K562 (cell line): ENCODE results near the gene U2AF1L4. TPM values are rescaled to one million over a fixed set of nuclear protein-coding genes. Genes with fewer than 3 reads are reported as not detected.
A peak's percentile ranks its signal among the peaks of the same experiment; 100 is the strongest.

ENCODE experiments used
- BCLAF1 ChIP-seq, 2 experiments: fragments of 450-650 bp in 1 of 2; IDR thresholded peaks; 2 replicates each; pipeline ENCODE4 v1.6.1; 2011 to 2017; ENCODE audit warnings: low read depth in 2 of 2, antibody characterized with exemption in 1 of 2, borderline replicate concordance in 1 of 2, low read length in 1 of 2, mild to moderate bottlenecking in 1 of 2, mixed read lengths in 1 of 2; ENCODE audit not compliant: control insufficient read depth in 1 of 2
- CEBPG ChIP-seq, 3 experiments: fragments of 200-800 bp in 1 of 3; sonication (Bioruptor generic) in 1 of 3; sonication (generic) in 1 of 3; formaldehyde crosslinking in 1 of 3; IDR thresholded peaks in 2 of 3; conservative IDR thresholded peaks in 1 of 3; 2 replicates each; pipeline versions ENCODE4 v1.6.1 to v1.8.0; 2016 to 2022; ENCODE audit warnings: missing compliant biosample characterization in 2 of 3, missing genetic modification characterization in 2 of 3, mild to moderate bottlenecking in 1 of 3, missing genetic modification reagents in 1 of 3
- CUX1 ChIP-seq: fragments of 200-800 bp; sonication (Bioruptor generic); IDR thresholded peaks from 2 replicates; pipeline ENCODE4 v1.6.1; 2016; ENCODE audit warnings: missing genetic modification characterization, missing compliant biosample characterization
- FOXA3 ChIP-seq, 2 experiments: fragments of 450-650 bp in 1 of 2; sonication (generic) in 1 of 2; formaldehyde crosslinking; IDR thresholded peaks in 1 of 2; conservative IDR thresholded peaks in 1 of 2; 2 replicates each; pipeline versions ENCODE4 v1.4.0 to v1.8.0; 2020 to 2022; ENCODE audit warnings: mild to moderate bottlenecking in 2 of 2, missing genetic modification reagents in 1 of 2
- FUS ChIP-seq: fragments of 200-400 bp; formaldehyde crosslinking; optimal IDR thresholded peaks from 2 replicates; pipeline ENCODE3; 2017; ENCODE audit warnings: low read depth, low read length
- HDAC2 ChIP-seq: fragments of 450-650 bp; IDR thresholded peaks from 2 replicates; pipeline ENCODE4 v1.6.1; 2016; ENCODE audit warnings: mild to moderate bottlenecking
- HINFP ChIP-seq: fragments of 450-650 bp; conservative IDR thresholded peaks from 2 replicates; pipeline ENCODE4 v1.6.1; 2016; ENCODE audit warnings: missing genetic modification characterization, low read depth, mild to moderate bottlenecking, control low read depth, missing compliant biosample characterization
- IFI16 ChIP-seq: fragments of 250-450 bp; sonication (Bioruptor Pico); IDR thresholded peaks from 2 replicates; pipeline ENCODE4 v2.1.2; 2022; ENCODE audit warnings: mild to moderate bottlenecking, inconsistent platforms
- MTF1 ChIP-seq: fragments of 250-450 bp; sonication (Bioruptor Pico); IDR thresholded peaks from 2 replicates; pipeline ENCODE4 v1.9.0; 2021; ENCODE audit warnings: moderate library complexity, mild to moderate bottlenecking, inconsistent platforms, borderline replicate concordance
- PTTG1 ChIP-seq: fragments of 450-650 bp; IDR thresholded peaks from 2 replicates; pipeline ENCODE4 v1.6.1; 2016; ENCODE audit warnings: low read depth, mild to moderate bottlenecking, missing genetic modification characterization, missing compliant biosample characterization
- PYGO2 ChIP-seq: fragments of 450-650 bp; IDR thresholded peaks from 2 replicates; pipeline ENCODE4 v1.6.1; 2016; ENCODE audit warnings: mild to moderate bottlenecking, missing genetic modification characterization, moderate library complexity, missing compliant biosample characterization
- SPI1 ChIP-seq: IDR thresholded peaks from 2 replicates; pipeline ENCODE4 v1.6.1; 2011; ENCODE audit warnings: low read depth, low read length, control low read depth, borderline replicate concordance
- TAF9B ChIP-seq: fragments of 450-650 bp; IDR thresholded peaks from 2 replicates; pipeline ENCODE4 v1.6.1; 2018; ENCODE audit warnings: mild to moderate bottlenecking; ENCODE audit not compliant: partially characterized antibody
- TCFL5 ChIP-seq: fragments of 250-450 bp; sonication (Bioruptor Pico); conservative IDR thresholded peaks from 2 replicates; pipeline ENCODE4 v1.6.1; 2021; ENCODE audit warnings: mild to moderate bottlenecking, moderate library complexity, matching md5 sums
- ZNF584 ChIP-seq: fragments of 200-800 bp; sonication (Bioruptor generic); IDR thresholded peaks from 2 replicates; pipeline ENCODE4 v1.6.1; 2016; ENCODE audit warnings: low read depth, mild to moderate bottlenecking, missing genetic modification characterization, missing compliant biosample characterization
- polyA plus RNA-seq, 8 experiments: library from polyadenylated mRNA; depleted of rRNA in 4 of 8; stranded (reverse) in 5 of 8; unstranded in 3 of 8; fragments of >200 nt; fragmentation: Nextera tagmentation in 2 of 8; fragmentation: Illumina TruSeq in 1 of 8; extraction: Ambion mirVana in 2 of 8; extraction: Trizol in 1 of 8; gene quantifications; 2 replicates each; pipeline versions ENCODE4 v1.2.1 to v1.2.3, GENCODE V29; 2011 to 2014; ENCODE audit warnings: inconsistent platforms in 1 of 8, missing spikeins in 1 of 8
- total RNA-seq, 7 experiments: library from RNA; depleted of rRNA in 6 of 7; stranded (reverse); fragments of >200 nt in 6 of 7; fragmentation: Illumina TruSeq in 2 of 7; extraction: Trizol in 2 of 7; gene quantifications; 2 replicates each; pipeline versions ENCODE4 v1.2.1 to v1.2.3, GENCODE V29; 2011 to 2021; ENCODE audit warnings: low replicate concordance in 1 of 7

Gene U2AF1L4
- total and polyA plus RNA-seq, 9 of the 15 experiments (the other 6 are each of a cell fraction or from before 2014, with no cell fraction given) = 8.4 to 19.5 (median 12.6) TPM

- TF ChIP-seq CEBPG (CRISPR knock-in tag; IDR thresholded peaks at IDR 0.05) (no peak), CEBPG (tag; conservative IDR thresholded peaks at IDR 0.05 in 1 of 2, IDR thresholded peaks at IDR 0.05 in 1 of 2) (no peak), FOXA3 (CRISPR knock-in tag; conservative IDR thresholded peaks at IDR 0.05 in 1 of 2, IDR thresholded peaks at IDR 0.05 in 1 of 2) (0 out of 4 replicates have a peak, but pooled peaks of 1 of the 2 experiments have one; percentile 62), IFI16 (CRISPR knock-in tag) (no peak), TCFL5 (CRISPR knock-in tag) (no peak), HDAC2 (peak; percentile 80; the same call in 1 of the 2 replicates), MTF1 (CRISPR knock-in tag) (no peak), PTTG1 (tag) (no peak), TAF9B (no peak), SPI1 (no peak), PYGO2 (tag) (no peak), HINFP (tag) (no peak), CUX1 (CRISPR knock-in tag) (no peak), BCLAF1 (IDR thresholded peaks at IDR 0.05; ENCODE audit: borderline replicate concordance in 1 of 2, control insufficient read depth in 1 of 2, low read depth in 2 of 2, low read length in 1 of 2) (0 out of 4 replicates have a peak, but pooled peaks of 1 of the 2 experiments have one; percentile 42), ZNF584 (CRISPR knock-in tag) (peak; percentile 9; the same call in 1 of the 2 replicates), FUS (no peak)
Measured at GRCh38 chr19:35716801-35717664, 28.2 kb downstream of the U2AF1L4 start (continued).
